Frontal cortex (tissue), 4 donors: Measurements from ENCODE around the gene RNF144A. TPM values are rescaled to one million over a fixed set of nuclear protein-coding genes. Genes with fewer than 3 reads are reported as not detected.
"Not testable (repeated sequence)": the region's sequence is repeated elsewhere in the genome, so short reads cannot be mapped to it uniquely, and the experiment has no call there.

Experiments used
- DNase-seq, 2 donors: peaks; one replicate each; pipeline ENCODE4 v3.0.0; 2012; ENCODE audit warnings: low spot score in 2 of 2
- FAIRE-seq: peaks from 2 replicates; lab custom pipeline; 2012; peaks lifted over from hg19 to GRCh38; lab: Jason Lieb, UNC
- total RNA-seq: library from RNA; depleted of rRNA; stranded (reverse); fragments of >200 nt; gene quantifications from one replicate; pipeline ENCODE4 v1.2.3, GENCODE V29; 2014
- donor health status: control.
- donor health status: control.
- donor health status: control.

The RNF144A gene, protein sequence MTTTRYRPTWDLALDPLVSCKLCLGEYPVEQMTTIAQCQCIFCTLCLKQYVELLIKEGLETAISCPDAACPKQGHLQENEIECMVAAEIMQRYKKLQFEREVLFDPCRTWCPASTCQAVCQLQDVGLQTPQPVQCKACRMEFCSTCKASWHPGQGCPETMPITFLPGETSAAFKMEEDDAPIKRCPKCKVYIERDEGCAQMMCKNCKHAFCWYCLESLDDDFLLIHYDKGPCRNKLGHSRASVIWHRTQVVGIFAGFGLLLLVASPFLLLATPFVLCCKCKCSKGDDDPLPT
- total RNA-seq = 33.8 TPM

- FAIRE-seq (no peak), DNase-seq (peak; percentile 89 to 94)
Observed at GRCh38 chr2:6917071-6917760, at the start of gene RNF144A. Gene RNF144A, plus strand, starts transcription at chr2:6917412. Its CDS starts 79,515 bp downstream, at chr2:6996927.

DNA sequence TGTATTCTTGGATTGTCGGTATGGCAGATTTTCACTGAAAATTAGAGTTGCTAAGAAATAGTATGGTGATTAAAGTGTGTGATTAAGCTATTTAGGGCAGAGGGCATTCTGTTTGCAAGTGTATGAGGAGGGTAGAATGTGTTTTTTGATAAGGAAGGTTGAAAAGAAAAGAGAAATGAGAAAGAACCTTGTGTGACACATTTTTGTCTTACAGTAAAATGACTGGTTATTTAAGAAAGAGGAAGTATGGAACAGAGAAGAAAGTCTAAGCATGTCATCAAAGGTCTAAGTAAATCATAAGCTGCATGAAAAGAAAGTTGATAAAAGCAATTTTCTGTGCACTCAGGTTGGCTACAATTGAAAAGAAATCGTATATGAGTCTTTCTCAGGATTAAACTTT is 44.8 kb upstream of the RNF144A start:
- FAIRE-seq = no peak
- no peak for DNase-seq

DNA sequence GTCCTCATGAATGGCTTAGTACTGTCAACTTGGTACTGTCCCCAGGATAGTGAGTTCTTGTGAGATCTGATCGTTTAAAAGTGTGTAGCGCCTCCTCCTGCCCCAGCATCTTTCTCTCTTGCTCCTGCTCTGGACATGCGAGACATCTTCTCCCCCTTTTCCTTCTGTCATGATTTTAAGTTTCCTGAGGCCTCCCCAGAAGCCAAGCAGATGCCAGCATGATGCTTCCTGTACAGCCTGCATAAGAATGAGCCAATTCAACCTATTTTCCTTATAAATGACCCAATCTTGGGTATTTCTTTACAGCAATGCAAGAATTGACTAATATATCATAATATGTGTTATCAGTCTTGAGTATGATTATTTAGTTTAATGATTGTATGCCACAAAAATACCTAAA is 43.2 kb upstream of the RNF144A start:
- no peak for FAIRE-seq

DNA sequence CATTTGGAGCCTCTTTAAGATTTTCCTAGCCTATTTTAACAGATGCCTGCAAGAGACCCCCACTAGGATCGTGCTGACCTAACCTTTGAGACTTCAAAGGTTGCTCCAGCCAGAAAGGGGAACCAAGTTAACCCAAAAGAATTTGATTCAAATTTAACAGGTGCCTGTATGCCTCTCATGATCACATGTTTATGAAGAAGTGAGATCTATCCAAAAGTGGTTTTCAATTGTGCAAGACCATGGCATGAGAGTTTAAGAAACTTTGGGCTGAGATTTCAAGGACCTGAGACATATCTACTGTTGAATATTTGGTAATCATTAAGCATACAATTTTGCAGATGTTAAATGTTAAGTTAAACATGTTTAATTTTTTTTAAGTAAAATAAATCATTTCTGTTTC is 40.9 kb upstream of the RNF144A start:
- FAIRE-seq (no peak), DNase-seq (no peak)

More for the DNA sequence above, 43.2 kb upstream of the RNF144A start:
- no peak for DNase-seq

DNA sequence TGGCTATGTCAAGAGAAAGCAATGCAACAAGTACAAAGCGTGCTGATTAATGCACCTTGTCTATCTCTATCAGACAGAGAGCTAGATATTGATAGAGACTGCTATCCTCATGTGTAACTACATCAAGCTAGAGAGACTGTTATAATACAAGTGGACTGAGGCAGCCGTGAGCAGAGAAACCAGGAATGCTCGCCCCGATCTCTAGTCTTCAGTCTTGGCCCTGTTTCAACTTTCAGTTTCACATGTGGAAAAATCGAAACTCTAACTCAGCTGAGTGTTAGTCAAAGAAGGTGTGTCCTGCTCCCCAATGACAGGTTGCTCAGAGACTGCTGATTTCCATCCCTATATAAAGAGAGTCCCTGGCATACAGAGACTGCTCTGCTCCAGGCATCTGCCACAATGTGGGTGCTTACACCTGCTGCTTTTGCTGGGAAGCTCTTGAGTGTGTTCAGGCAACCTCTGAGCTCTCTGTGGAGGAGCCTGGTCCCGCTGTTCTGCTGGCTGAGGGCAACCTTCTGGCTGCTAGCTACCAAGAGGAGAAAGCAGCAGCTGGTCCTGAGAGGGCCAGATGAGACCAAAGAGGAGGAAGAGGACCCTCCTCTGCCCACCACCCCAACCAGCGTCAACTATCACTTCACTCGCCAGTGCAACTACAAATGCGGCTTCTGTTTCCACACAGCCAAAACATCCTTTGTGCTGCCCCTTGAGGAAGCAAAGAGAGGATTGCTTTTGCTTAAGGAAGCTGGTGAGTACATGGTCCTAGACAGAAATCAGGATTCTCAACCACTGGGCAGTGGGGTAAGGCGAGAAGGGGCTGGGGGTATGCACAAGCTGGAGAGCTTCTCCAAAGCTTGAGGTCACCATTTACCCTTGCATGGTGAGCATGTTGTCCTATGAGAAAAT is 39.6 kb upstream of the RNF144A start, which contains the start of gene RSAD2:
RSAD2 (plus strand) TSS at position 376 of the 903 bp plus-strand sequence; CDS start at position 400, 24 bp downstream.
- DNase-seq (no peak), FAIRE-seq (no peak)

- FAIRE-seq = no peak
- no peak for DNase-seq
Observed at GRCh38 chr2:6878549-6878948, 38.7 kb upstream of the RNF144A start.

GRCh38 chr2:6879011-6879410 is 38.2 kb upstream of the RNF144A start:
- FAIRE-seq (no peak), DNase-seq (no peak)

DNA sequence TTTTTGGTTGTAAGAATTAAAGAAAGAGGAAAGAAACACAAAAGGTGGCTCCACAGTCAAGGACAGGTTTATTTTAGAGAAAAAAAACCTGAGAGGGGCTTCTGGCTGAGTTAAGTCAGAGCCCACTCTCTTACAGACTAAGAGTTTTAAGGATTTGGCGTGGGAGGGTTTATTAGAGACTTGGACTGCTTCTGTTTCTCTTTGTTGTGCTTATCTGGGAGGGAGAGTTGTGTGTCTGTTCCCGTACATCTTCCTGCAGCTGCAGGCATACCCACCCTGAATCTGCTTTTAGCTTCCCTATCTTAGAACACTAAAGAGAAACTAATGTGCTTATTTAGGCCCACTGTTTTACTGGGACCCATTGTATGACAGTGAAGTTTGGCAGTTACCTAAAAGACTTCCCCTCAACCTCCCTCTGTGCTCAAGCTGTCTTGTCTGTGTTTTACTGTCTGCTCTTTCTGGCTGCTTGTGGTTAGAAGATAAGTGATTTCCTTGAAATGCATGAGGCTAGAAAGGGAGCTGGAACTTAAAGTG is 36.9 kb upstream of the RNF144A start:
- FAIRE-seq (no peak), DNase-seq (no peak)

- no peak for DNase-seq
- no peak for FAIRE-seq
Observed at GRCh38 chr2:6881046-6881445, 36.2 kb upstream of the RNF144A start.

- DNase-seq (no peak), FAIRE-seq (no peak)
Observed at GRCh38 chr2:6881516-6881915, 35.7 kb upstream of the RNF144A start.

GRCh38 chr2:6883448-6884122 is 33.6 kb upstream of the RNF144A start:
- no peak for FAIRE-seq

GRCh38 chr2:6885551-6885950 is 31.7 kb upstream of the RNF144A start:
- DNase-seq = no peak
- FAIRE-seq = no peak

More at GRCh38 chr2:6883448-6884122, 33.6 kb upstream of the RNF144A start:
- no peak for DNase-seq

GRCh38 chr2:6885968-6886367 is 31.2 kb upstream of the RNF144A start:
- FAIRE-seq (no peak), DNase-seq (no peak)

- DNase-seq = no peak
- FAIRE-seq = no peak
Observed at GRCh38 chr2:6887751-6888192, 29.4 kb upstream of the RNF144A start.

DNA sequence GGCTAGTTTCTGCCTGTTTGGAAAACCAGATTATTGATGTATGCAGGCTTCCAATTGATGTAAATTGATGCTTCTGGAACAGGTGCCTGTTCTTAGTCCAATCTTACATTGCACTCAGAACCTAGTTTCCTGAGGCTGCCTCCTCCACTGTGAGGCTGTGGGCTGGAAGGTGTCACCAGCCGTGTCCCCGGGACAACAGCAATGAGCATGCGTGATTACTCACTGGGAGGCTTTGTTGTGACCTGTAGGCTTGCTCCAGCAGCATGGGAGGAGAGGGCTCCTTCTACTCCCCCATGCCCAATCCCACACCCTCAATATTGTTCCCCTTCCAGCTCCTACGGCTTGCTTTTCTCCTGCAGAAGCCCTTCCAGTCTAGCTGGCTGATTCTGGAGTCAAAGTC is 28.5 kb upstream of the RNF144A start:
- DNase-seq (no peak), FAIRE-seq (no peak)

DNA sequence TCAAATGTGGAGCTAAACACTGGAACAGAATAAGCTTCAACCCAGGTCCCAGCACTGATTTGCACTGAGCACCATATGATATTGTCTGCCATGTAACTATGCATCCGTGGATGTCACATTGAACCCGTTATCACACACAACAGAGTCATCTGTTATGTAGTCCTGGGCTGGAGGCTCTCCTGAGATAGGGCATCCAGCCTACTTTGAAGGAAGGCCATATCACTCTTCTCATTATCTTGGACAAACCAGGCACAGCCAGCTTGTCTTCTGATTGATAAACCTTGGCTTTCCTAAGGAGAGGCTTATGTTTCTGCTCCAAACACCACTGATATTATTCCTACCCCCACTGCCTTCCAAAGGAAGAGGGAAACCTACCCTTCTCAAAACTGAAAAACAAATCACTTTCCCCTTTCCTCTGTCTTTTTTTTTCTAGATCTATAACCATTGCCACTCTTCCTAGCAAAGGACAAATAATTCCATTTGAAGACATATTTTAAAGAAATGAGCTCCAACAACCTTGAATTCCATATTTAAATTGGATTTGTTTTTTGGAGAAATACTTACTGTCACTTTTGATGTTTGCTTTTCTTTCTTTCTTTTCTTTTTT is 23.2 kb upstream of the RNF144A start:
- DNase-seq (no peak), FAIRE-seq (no peak)

- DNase-seq (no peak), FAIRE-seq (peak; percentile 99)
Observed at GRCh38 chr2:6896930-6897759, 20.1 kb upstream of the RNF144A start.

DNA sequence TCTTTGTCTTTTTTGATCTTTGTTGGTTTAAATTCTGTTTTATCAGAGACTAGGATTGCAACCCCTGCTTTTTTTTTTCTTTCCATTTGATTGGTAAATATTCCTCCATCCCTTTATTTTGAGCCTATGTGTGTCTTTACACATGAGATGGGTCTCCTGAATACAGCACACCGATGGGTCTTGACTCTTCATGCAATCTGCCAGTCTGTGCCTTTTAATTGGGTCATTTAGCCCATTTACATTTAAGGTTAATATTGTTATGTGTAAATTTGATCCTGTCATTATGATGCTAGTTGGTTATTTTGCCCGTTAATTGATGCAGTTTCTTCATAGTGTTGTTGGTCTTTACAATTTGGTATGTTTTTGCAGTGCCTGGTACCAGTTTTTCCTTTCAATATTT is 14.6 kb upstream of the RNF144A start:
- not testable (repeated sequence) for FAIRE-seq, DNase-seq
